Body of pancreas (tissue), 4 donors: ENCODE measurements around the gene DST. TPM values are rescaled to one million over a fixed set of nuclear protein-coding genes. Genes with fewer than 3 reads are reported as not detected.
"Not testable (repeated sequence)": the region's sequence is repeated elsewhere in the genome, so short reads cannot be mapped to it uniquely, and the experiment has no call there.

Experiments
- ATAC-seq: fragments of 150-250 bp; one replicate; pipeline ENCODE4 v1.9.1; 2016
- DNase-seq, 4 donors: peaks; one replicate each; pipeline ENCODE4 v3.0.0-alpha.2; 2019
- H3K27ac ChIP-seq, 4 donors: fragments of 200-600 bp; sonication (generic); 1 replicate in 3 of 4; 2 replicates in 1 of 4; pipeline versions ENCODE4 v1.5.1 to v1.6.1; 2016 to 2019; ENCODE audit warnings: mild to moderate bottlenecking in 1 of 4, mixed read lengths in 1 of 4, moderate library complexity in 1 of 4
- H3K27me3 ChIP-seq, 2 donors: fragments of 200-600 bp; sonication (generic); one replicate each; pipeline ENCODE4 v1.6.0; 2016; ENCODE audit warnings: mild to moderate bottlenecking in 1 of 2
- H3K36me3 ChIP-seq, 2 donors: fragments of 200-600 bp; sonication (generic); replicated peaks in 1 of 2; 2 replicates each; pipeline ENCODE4 v1.5.1; 2016; ENCODE audit warnings: low read depth in 2 of 2; ENCODE audit not compliant: insufficient read depth in 1 of 2
- H3K4me1 ChIP-seq: fragments of 200-600 bp; sonication (generic); one replicate; pipeline ENCODE4 v1.6.0; 2016
- H3K4me3 ChIP-seq, 2 donors: fragments of 200-600 bp; sonication (generic); 1 replicate in 1 of 2; 2 replicates in 1 of 2; pipeline ENCODE4 v1.5.1; 2016 to 2019
- H3K9me3 ChIP-seq, 3 donors: fragments of 200-600 bp; sonication (generic); 1 replicate in 2 of 3; 2 replicates in 1 of 3; pipeline ENCODE4 v1.5.1; 2016
- POLR2A ChIP-seq, 3 donors: fragments of 450-650 bp; IDR thresholded peaks; one replicate each; pipeline ENCODE4 v1.6.1; 2016; ENCODE audit warnings: antibody characterized with exemption in 3 of 3, mild to moderate bottlenecking in 2 of 3
- WGBS, 2 donors: methylation state at CpG; one replicate each; pipeline ENCODE4 v1.1.5; 2017; 5-methylcytosine and 5-hydroxymethylcytosine counted together
- intact Hi-C: fragments of 100-400 bp; cut with DNase I; formaldehyde crosslinking; loops from one replicate; pipeline ENCODE4 v1.15.1; 2023
- total RNA-seq, 2 donors: library from RNA; depleted of rRNA; stranded (reverse); fragments of >200 nt; gene quantifications; one replicate each; pipeline ENCODE4 v1.1.0, GENCODE V29; 2016
- TF ChIP-seq, protein P1 (sequence below), 7 experiments: fragments of 450-650 bp in 4 of 7; fragments of 200-600 bp in 3 of 7; sonication (generic) in 3 of 7; IDR thresholded peaks; one replicate each; pipeline ENCODE4 v1.5.1; 2016 to 2019; ENCODE audit warnings: antibody characterized with exemption in 7 of 7

DST gene
- total RNA-seq, 2 donors from 2014 or later = 105 to 117 TPM

DNA sequence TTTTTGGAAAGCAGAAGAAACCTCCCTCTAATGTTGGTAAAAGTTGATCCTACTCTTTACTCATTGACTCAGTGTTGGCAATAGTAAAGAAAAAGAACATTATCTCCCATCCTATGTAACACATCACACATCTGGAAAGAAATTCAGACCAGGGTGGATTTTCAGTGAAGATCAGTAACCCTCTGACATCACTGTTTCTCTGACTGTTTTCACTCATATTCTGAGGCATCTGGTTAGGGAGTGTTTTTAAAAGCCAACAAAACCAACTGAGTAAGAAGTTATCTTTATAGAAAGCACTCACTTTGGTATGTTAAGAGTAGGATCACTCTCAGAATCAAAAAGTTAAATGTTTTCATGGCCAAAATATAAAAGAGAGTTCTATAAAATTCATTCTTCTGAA lies 143.6 kb downstream of the DST start:
- no peak for ATAC-seq
- Histone ChIP-seq H3K4me1 (peaks cover 7% of the 10 kb centered on the region), H3K36me3 (peaks cover 0 to 9% of the 10 kb centered on the region in 2 donors), H3K9me3 (no peaks in the 10 kb centered on the region), H3K27me3 (no peaks in the 10 kb centered on the region), H3K27ac (no peak overlapping the region), H3K4me3 (no peak overlapping the region)
- intact Hi-C loops = no loop called here
- no peak for DNase-seq
- TF ChIP-seq, protein P1, sequence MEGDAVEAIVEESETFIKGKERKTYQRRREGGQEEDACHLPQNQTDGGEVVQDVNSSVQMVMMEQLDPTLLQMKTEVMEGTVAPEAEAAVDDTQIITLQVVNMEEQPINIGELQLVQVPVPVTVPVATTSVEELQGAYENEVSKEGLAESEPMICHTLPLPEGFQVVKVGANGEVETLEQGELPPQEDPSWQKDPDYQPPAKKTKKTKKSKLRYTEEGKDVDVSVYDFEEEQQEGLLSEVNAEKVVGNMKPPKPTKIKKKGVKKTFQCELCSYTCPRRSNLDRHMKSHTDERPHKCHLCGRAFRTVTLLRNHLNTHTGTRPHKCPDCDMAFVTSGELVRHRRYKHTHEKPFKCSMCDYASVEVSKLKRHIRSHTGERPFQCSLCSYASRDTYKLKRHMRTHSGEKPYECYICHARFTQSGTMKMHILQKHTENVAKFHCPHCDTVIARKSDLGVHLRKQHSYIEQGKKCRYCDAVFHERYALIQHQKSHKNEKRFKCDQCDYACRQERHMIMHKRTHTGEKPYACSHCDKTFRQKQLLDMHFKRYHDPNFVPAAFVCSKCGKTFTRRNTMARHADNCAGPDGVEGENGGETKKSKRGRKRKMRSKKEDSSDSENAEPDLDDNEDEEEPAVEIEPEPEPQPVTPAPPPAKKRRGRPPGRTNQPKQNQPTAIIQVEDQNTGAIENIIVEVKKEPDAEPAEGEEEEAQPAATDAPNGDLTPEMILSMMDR (IDR thresholded peaks at IDR 0.05) = no peak
- no peak for TF ChIP-seq POLR2A (IDR thresholded peaks at IDR 0.05)

DNA sequence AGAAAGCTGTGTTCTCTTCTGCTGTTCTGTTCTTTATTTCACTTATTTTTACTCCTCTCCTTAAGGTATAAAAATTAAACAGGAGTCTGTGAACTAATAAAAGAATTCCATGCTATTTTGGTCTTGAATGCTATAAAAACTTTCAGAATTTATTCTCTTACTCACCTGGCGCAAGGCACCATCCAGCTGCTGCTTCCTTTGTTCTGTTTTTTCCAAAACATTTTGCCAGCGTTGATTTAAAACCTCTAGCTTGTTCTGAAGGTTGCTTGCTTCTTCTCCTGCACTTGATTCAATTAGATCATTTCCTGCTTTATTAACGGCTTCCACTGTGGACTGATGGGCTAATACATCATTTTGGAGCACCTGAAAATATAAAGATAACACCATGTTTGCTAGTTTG lies 145.0 kb downstream of the DST start:
- WGBS, 2 donors = 69 to 73% methylated on average over 3 of the region's 3 CpGs
- Histone ChIP-seq H3K4me3 (no peak overlapping the region), H3K27ac (no peak overlapping the region), H3K4me1 (peaks cover 7% of the 10 kb centered on the region), H3K36me3 (peaks cover 0 to 9% of the 10 kb centered on the region in 2 donors), H3K9me3 (no peaks in the 10 kb centered on the region), H3K27me3 (no peaks in the 10 kb centered on the region)
- no peak for TF ChIP-seq POLR2A (IDR thresholded peaks at IDR 0.05)
- TF ChIP-seq, protein P1 (IDR thresholded peaks at IDR 0.05) = no peak
- DNase-seq (no peak), ATAC-seq (no peak)
- intact Hi-C loops = no loop called here

DNA sequence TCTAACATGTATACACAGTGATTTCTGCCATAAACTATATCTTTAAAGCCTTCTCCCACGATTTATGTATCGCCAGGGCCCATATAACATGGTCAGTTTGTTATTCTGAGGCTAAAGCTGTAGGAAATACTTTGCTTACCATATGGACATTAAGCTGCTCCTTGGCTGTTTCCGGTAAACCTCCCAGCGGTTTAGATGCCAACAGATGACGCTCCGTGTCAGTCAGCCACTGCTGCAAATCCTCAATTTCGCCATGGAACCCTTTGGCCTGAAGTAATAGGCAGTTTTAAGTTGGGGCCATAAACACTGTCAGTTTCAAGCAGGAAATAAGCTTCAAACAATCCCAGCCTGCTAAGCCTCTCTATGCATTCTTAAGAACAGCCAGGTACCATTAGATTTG lies 145.4 kb downstream of the DST start:
- TF ChIP-seq, protein P1 (IDR thresholded peaks at IDR 0.05) = no peak
- TF ChIP-seq POLR2A (IDR thresholded peaks at IDR 0.05) = no peak
- Histone ChIP-seq H3K27ac (no peak overlapping the region), H3K4me1 (peaks cover 4% of the 10 kb centered on the region), H3K36me3 (peaks cover 0 to 9% of the 10 kb centered on the region in 2 donors), H3K4me3 (no peak overlapping the region), H3K9me3 (no peaks in the 10 kb centered on the region), H3K27me3 (no peaks in the 10 kb centered on the region)
- intact Hi-C loops = no loop called here
- DNase-seq = no peak
- WGBS, 2 donors = 93 to 96% methylated on average over 7 of the region's 7 CpGs
- no peak for ATAC-seq

DNA sequence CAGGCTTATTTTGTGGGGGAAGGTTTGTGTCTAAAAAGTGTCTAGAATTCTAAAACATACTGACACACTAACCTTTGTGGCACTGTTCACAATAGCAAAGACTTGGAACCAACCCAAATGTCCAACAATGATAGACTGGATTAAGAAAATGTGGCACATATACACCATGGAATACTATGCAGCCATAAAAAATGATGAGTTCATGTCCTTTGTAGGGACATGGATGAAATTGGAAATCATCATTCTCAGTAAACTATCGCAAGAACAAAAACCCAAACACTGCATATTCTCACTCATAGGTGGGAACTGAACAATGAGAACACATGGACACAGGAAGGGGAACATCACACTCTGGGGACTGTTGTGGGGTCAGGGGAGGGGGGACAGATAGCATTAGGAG lies 146.0 kb downstream of the DST start:
- 100% methylated on average over 1 of the region's 1 CpG for WGBS, 2 donors
- ATAC-seq, H3K27ac ChIP-seq: not testable (repeated sequence)

DNA sequence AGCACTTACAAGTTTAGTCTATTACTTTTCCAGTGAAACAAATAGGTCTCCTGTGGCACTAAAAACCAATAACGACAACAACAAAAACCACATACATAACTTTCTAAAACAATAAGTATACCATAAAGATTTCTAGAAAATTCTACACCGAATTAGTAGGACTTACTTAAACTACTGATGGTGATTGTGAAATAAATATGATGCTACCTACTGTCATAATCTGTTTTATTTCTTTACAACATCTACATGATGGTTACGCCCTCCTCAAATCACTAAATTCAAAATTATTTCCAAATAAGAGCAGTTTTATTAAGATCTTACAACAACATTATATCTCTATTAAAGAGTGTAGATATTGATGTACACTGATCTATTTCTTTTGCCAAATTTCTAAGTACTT lies 147.0 kb downstream of the DST start:
- DNase-seq = no peak
- WGBS, 2 donors = 84 to 85% methylated on average over 3 of the region's 3 CpGs
- Histone ChIP-seq H3K27me3 (no peaks in the 10 kb centered on the region), H3K4me1 (no peaks in the 10 kb centered on the region), H3K27ac (no peak overlapping the region), H3K9me3 (no peaks in the 10 kb centered on the region), H3K36me3 (peaks cover 0 to 13% of the 10 kb centered on the region in 2 donors), H3K4me3 (no peak overlapping the region)
- no peak for ATAC-seq
- intact Hi-C loops = no loop called here
- TF ChIP-seq, protein P1 (IDR thresholded peaks at IDR 0.05) = no peak
- TF ChIP-seq POLR2A (IDR thresholded peaks at IDR 0.05) = no peak

More for the DNA sequence above, 146.0 kb downstream of the DST start:
- peaks cover 0 to 11% of the 10 kb centered on the region in 2 donors for H3K36me3 ChIP-seq
- H3K27me3 ChIP-seq, DNase-seq, H3K4me1 ChIP-seq, H3K4me3 ChIP-seq, H3K9me3 ChIP-seq, intact Hi-C loops: not testable (repeated sequence)
